ENCODE measurements around the gene CD99L2.

DNA sequence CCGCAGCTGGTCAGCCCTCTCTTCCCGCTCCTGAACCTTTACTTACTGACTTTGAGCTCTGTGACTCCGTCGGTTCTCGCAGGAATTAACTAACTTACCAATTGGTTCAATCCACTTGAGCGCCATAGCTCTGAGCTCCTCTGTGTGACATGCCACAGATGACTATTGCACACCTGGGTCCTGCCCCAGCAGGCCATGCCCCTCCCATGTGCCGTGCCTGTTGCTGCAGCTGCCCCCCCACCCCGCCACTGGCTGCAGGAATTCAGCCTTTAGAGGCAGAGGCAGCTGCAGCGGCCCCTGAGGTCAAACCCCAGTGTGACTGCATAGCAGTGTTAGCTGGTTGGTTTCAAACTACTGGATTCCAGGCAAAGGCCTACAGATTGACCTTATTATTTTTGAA, 134.7 kb downstream of the CD99L2 start:
- TF ChIP-seq CTCF (IDR thresholded peaks at IDR 0.05; ENCODE audit: poor library complexity, severe bottlenecking) (no peak), POLR2AphosphoS5 (IDR thresholded peaks at IDR 0.05) (no peak), EP300 (conservative IDR thresholded peaks at IDR 0.05; ENCODE audit: poor library complexity, severe bottlenecking) (no peak), TAF1 (IDR thresholded peaks at IDR 0.05; ENCODE audit: low read depth) (no peak)
